Activated CD4-positive, alpha-beta T cell treated with anti-CD3 and anti-CD28 coated beads, Interleukin-2, amount 50 U/mL, for 16 hours (primary cell): ENCODE measurements around the gene COPE.

ENCODE experiments used
- DNase-seq: peaks from one replicate; pipeline ENCODE4 v3.0.0-alpha.2; 2020

The COPE gene

GRCh38 chr19:18865973-18866799 lies 53.0 kb downstream of the COPE start:
- peak; percentile 63 for DNase-seq

GRCh38 chr19:18865106-18865972 lies 53.8 kb downstream of the COPE start:
- no peak for DNase-seq

- no peak for DNase-seq
These were observed 55.3 kb downstream of the COPE start for GRCh38 chr19:18863843-18864362.

GRCh38 chr19:18862976-18863842 lies 56.0 kb downstream of the COPE start:
- DNase-seq = no peak

- no peak for DNase-seq
These were observed 57.3 kb downstream of the COPE start for GRCh38 chr19:18861917-18862316.

GRCh38 chr19:18861235-18861634 lies 58.0 kb downstream of the COPE start:
- DNase-seq = no peak

GRCh38 chr19:18860725-18861124 lies 58.5 kb downstream of the COPE start:
- DNase-seq = no peak

GRCh38 chr19:18860302-18860700 lies 58.9 kb downstream of the COPE start:
- no peak for DNase-seq

- DNase-seq = no peak
These were observed 59.4 kb downstream of the COPE start for GRCh38 chr19:18859676-18860301.

- DNase-seq = no peak
These were observed 60.1 kb downstream of the COPE start for GRCh38 chr19:18858906-18859646.

GRCh38 chr19:18857223-18857622 lies 62.0 kb downstream of the COPE start:
- no peak for DNase-seq

- DNase-seq = no peak
These were observed 62.6 kb downstream of the COPE start for GRCh38 chr19:18856385-18857126.

GRCh38 chr19:18855647-18856384 lies 63.4 kb downstream of the COPE start:
- DNase-seq = no peak

GRCh38 chr19:18854982-18855381 lies 64.2 kb downstream of the COPE start:
- DNase-seq = no peak

- no peak for DNase-seq
These were observed 65.3 kb downstream of the COPE start for GRCh38 chr19:18853755-18854427.

GRCh38 chr19:18852648-18853047 lies 66.5 kb downstream of the COPE start:
- no peak for DNase-seq

- DNase-seq = no peak
These were observed 67.4 kb downstream of the COPE start for GRCh38 chr19:18851673-18852325.

GRCh38 chr19:18850471-18851375 lies 68.5 kb downstream of the COPE start:
- no peak for DNase-seq
